ENCODE measurements around the gene WFIKKN2. TPM values are rescaled to one million over a fixed set of nuclear protein-coding genes. Genes with fewer than 3 reads are reported as not detected.

Gene WFIKKN2
- polyA plus RNA-seq, 2 of the 4 experiments (the other 2 are of a cell fraction): not detected

DNA sequence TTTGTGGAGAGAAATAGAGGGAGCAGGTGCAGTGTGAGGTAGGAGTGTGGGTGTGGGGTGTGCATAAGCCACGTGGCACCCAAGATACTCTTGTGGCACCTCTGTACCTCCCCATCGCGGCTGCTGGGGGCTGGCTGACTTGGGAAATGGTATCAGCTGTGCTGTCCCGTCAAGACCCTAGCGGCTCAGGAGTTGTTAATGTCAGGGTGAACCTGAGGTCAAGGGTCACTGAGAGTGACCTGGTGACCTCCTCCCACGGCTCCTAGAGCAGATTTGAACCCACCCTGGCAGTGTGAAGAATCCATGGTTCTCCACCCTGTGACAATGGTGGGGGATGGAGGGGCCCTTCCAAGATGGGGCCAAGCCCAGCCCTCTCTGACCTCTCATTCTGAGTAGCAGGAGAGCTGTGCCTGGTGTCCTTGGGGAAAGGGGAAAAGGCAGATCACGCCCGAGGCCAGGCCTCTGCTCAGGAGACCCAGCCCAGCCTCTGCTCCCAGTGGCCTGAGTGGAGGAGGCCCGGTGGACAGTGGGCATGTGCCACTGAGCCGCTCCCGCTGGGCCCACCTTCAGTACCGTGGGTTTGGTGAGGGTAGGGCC, 3.0 kb upstream of the WFIKKN2 start:
- no peak for FAIRE-seq
- POLR2A ChIA-PET: no interaction called here

DNA sequence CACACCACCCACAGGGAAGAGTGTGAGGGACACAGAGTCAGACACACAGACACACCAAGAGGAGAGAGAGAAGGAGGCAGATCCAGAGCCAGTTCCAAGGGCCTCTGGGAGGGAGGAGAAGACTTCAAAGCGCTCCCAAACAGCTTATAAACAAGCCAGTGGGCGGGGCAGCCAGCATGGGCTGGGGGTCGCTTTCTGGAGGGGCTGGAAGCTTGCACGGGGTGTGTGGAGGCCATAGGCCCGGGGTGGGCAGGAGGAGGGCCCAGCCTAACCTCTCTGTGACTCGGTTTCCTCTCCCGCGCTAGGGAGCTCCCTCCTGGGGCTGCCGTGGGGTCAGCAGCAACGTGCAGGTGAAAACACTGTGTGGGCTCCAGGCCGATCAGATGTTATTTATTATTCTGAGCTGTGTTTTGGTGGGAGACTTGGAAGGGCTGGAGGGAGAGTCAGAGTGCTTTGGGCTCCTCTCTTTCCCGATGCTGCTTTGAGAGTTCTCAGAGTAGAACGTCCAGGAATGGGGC, 2.5 kb upstream of the WFIKKN2 start:
- no peak for FAIRE-seq
- Histone ChIP-seq H3K27ac (no peak overlapping the region), H3K4me2 (no peak overlapping the region), H3K4me3 (no peak overlapping the region), H3K9me3 (no peaks in the 10 kb centered on the region), H3K4me1 (no peaks in the 10 kb centered on the region)
- ATAC-seq: no peak
- DNase-seq (ENCODE audit: low read depth in 1 of 2, low spot score in 1 of 2): no peak
- TF ChIP-seq FOSB (CRISPR knock-in tag; IDR thresholded peaks at IDR 0.05): no peak
- TF ChIP-seq, protein P1, sequence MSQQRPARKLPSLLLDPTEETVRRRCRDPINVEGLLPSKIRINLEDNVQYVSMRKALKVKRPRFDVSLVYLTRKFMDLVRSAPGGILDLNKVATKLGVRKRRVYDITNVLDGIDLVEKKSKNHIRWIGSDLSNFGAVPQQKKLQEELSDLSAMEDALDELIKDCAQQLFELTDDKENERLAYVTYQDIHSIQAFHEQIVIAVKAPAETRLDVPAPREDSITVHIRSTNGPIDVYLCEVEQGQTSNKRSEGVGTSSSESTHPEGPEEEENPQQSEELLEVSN (IDR thresholded peaks at IDR 0.05; ENCODE audit: borderline replicate concordance, low read depth): no peak
- no peak for TF ChIP-seq RAD21 (conservative IDR thresholded peaks at IDR 0.05 in 1 of 2, IDR thresholded peaks at IDR 0.05 in 1 of 2)
- no peak for TF ChIP-seq HEYL (CRISPR knock-in tag; IDR thresholded peaks at IDR 0.05)
- no peak for TF ChIP-seq HOXB13 (CRISPR knock-in tag; IDR thresholded peaks at IDR 0.05; ENCODE audit: low read depth)
- TF ChIP-seq, protein P2, sequence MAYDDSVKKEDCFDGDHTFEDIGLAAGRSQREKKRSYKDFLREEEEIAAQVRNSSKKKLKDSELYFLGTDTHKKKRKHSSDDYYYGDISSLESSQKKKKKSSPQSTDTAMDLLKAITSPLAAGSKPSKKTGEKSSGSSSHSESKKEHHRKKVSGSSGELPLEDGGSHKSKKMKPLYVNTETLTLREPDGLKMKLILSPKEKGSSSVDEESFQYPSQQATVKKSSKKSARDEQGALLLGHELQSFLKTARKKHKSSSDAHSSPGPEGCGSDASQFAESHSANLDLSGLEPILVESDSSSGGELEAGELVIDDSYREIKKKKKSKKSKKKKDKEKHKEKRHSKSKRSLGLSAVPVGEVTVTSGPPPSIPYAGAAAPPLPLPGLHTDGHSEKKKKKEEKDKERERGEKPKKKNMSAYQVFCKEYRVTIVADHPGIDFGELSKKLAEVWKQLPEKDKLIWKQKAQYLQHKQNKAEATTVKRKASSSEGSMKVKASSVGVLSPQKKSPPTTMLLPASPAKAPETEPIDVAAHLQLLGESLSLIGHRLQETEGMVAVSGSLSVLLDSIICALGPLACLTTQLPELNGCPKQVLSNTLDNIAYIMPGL (CRISPR knock-in tag; IDR thresholded peaks at IDR 0.05; ENCODE audit: borderline replicate concordance): no peak
- TF ChIP-seq TFCP2L1 (CRISPR knock-in tag; IDR thresholded peaks at IDR 0.05): no peak
- TF ChIP-seq NFE2L2 (conservative IDR thresholded peaks at IDR 0.05; ENCODE audit: low read length): no peak
- no peak for TF ChIP-seq FOXS1 (CRISPR knock-in tag; IDR thresholded peaks at IDR 0.05)
- TF ChIP-seq BHLHE40 (IDR thresholded peaks at IDR 0.05; ENCODE audit: low read depth, low read length): no peak
- TF ChIP-seq TP53 (CRISPR knock-in tag; IDR thresholded peaks at IDR 0.05): no peak
- no peak for TF ChIP-seq FOSL2 (IDR thresholded peaks at IDR 0.05)
- no peak for TF ChIP-seq FOSL2 (CRISPR knock-in tag; IDR thresholded peaks at IDR 0.05)
- 67% methylated on average over 12 of the region's 13 CpGs for WGBS (ENCODE audit: missing lambda C conversion rate)
- CTCF ChIA-PET: interaction anchor here (0.9 to 12.3 kb wide), 7 partner anchors 9 to 304 kb away, joined by 3 to 111 read pairs (median 29); no protein-coding TSS in a partner anchor
- POLR2A ChIA-PET: no interaction called here

More for the DNA sequence above, 3.0 kb upstream of the WFIKKN2 start:
- no peak for DNase-seq (ENCODE audit: low read depth in 1 of 2, low spot score in 1 of 2)
- Histone ChIP-seq H3K4me1 (no peaks in the 10 kb centered on the region), H3K27ac (no peak overlapping the region), H3K9me3 (no peaks in the 10 kb centered on the region), H3K4me2 (no peak overlapping the region), H3K4me3 (no peak overlapping the region)
- no peak for ATAC-seq
- CTCF ChIA-PET: interaction anchor here (0.8 to 12.3 kb wide), 5 partner anchors 9 to 48 kb away, joined by 3 to 111 read pairs (median 85); no protein-coding TSS in a partner anchor
- no peak for TF ChIP-seq TP53 (CRISPR knock-in tag; IDR thresholded peaks at IDR 0.05)
- TF ChIP-seq, protein P3, sequence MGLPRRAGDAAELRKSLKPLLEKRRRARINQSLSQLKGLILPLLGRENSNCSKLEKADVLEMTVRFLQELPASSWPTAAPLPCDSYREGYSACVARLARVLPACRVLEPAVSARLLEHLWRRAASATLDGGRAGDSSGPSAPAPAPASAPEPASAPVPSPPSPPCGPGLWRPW (IDR thresholded peaks at IDR 0.05): no peak
- TF ChIP-seq, protein P4, sequence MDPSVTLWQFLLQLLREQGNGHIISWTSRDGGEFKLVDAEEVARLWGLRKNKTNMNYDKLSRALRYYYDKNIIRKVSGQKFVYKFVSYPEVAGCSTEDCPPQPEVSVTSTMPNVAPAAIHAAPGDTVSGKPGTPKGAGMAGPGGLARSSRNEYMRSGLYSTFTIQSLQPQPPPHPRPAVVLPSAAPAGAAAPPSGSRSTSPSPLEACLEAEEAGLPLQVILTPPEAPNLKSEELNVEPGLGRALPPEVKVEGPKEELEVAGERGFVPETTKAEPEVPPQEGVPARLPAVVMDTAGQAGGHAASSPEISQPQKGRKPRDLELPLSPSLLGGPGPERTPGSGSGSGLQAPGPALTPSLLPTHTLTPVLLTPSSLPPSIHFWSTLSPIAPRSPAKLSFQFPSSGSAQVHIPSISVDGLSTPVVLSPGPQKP (IDR thresholded peaks at IDR 0.05; ENCODE audit: low read depth, low read length): no peak
- TF ChIP-seq, protein P5, sequence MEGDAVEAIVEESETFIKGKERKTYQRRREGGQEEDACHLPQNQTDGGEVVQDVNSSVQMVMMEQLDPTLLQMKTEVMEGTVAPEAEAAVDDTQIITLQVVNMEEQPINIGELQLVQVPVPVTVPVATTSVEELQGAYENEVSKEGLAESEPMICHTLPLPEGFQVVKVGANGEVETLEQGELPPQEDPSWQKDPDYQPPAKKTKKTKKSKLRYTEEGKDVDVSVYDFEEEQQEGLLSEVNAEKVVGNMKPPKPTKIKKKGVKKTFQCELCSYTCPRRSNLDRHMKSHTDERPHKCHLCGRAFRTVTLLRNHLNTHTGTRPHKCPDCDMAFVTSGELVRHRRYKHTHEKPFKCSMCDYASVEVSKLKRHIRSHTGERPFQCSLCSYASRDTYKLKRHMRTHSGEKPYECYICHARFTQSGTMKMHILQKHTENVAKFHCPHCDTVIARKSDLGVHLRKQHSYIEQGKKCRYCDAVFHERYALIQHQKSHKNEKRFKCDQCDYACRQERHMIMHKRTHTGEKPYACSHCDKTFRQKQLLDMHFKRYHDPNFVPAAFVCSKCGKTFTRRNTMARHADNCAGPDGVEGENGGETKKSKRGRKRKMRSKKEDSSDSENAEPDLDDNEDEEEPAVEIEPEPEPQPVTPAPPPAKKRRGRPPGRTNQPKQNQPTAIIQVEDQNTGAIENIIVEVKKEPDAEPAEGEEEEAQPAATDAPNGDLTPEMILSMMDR (IDR thresholded peaks at IDR 0.05): no peak
- no peak for TF ChIP-seq CEBPB (IDR thresholded peaks at IDR 0.05)
- no peak for TF ChIP-seq RAD21 (conservative IDR thresholded peaks at IDR 0.05 in 1 of 2, IDR thresholded peaks at IDR 0.05 in 1 of 2)
- no peak for TF ChIP-seq RNF2 (IDR thresholded peaks at IDR 0.05; ENCODE audit: borderline replicate concordance, low read depth)
- TF ChIP-seq, protein P2 (CRISPR knock-in tag; IDR thresholded peaks at IDR 0.05; ENCODE audit: borderline replicate concordance): no peak
- TF ChIP-seq ZC3H11A (IDR thresholded peaks at IDR 0.05): no peak
- WGBS (ENCODE audit: missing lambda C conversion rate): 77% methylated on average over 12 of the region's 12 CpGs

All from A549 (cell line).